Suppressor macrophage treated with lipopolysaccharide for 4 hours (primary cell): Measurements from ENCODE around the gene LCLAT1.
"Not testable (repeated sequence)": the region's sequence is repeated elsewhere in the genome, so short reads cannot be mapped to it uniquely, and the experiment has no call there.

Source experiments
- DNase-seq: peaks from one replicate; pipeline ENCODE4 v3.0.0-alpha.2; 2020

Gene LCLAT1

GRCh38 chr2:30492185-30492584, 45.1 kb downstream of the LCLAT1 start:
- DNase-seq: no peak

GRCh38 chr2:30492619-30493018, 45.6 kb downstream of the LCLAT1 start:
- no peak for DNase-seq

GRCh38 chr2:30493440-30493839, 46.4 kb downstream of the LCLAT1 start:
- DNase-seq: no peak

GRCh38 chr2:30495896-30496295, 48.9 kb downstream of the LCLAT1 start:
- DNase-seq: peak; percentile 59

GRCh38 chr2:30499681-30500080, 52.6 kb downstream of the LCLAT1 start:
- no peak for DNase-seq

- DNase-seq: no peak
Observed at GRCh38 chr2:30500699-30501098, 53.7 kb downstream of the LCLAT1 start.

GRCh38 chr2:30502310-30502709, 55.3 kb downstream of the LCLAT1 start:
- DNase-seq: no peak

- DNase-seq: peak; percentile 49
Observed at GRCh38 chr2:30503007-30503694, 56.1 kb downstream of the LCLAT1 start.

- no peak for DNase-seq
Observed at GRCh38 chr2:30503695-30504052, 56.6 kb downstream of the LCLAT1 start.

GRCh38 chr2:30504731-30505130, 57.7 kb downstream of the LCLAT1 start:
- no peak for DNase-seq

GRCh38 chr2:30505500-30506180, 58.6 kb downstream of the LCLAT1 start:
- DNase-seq: no peak

GRCh38 chr2:30507460-30507859, 60.4 kb downstream of the LCLAT1 start:
- not testable (repeated sequence) for DNase-seq

GRCh38 chr2:30509716-30510115, 62.7 kb downstream of the LCLAT1 start:
- DNase-seq: no peak

GRCh38 chr2:30510409-30510808, 63.4 kb downstream of the LCLAT1 start:
- no peak for DNase-seq

- peak; percentile 25 for DNase-seq
Observed at GRCh38 chr2:30511122-30512083, 64.4 kb downstream of the LCLAT1 start.

- no peak for DNase-seq
Observed at GRCh38 chr2:30512243-30512886, 65.3 kb downstream of the LCLAT1 start.

- DNase-seq: not testable (repeated sequence)
Observed at GRCh38 chr2:30513649-30514048, 66.6 kb downstream of the LCLAT1 start.

- DNase-seq: no peak
Observed at GRCh38 chr2:30514134-30514847, 67.2 kb downstream of the LCLAT1 start.

- DNase-seq: no peak
Observed at GRCh38 chr2:30514848-30515435, 67.9 kb downstream of the LCLAT1 start.

GRCh38 chr2:30516166-30516565, 69.1 kb downstream of the LCLAT1 start:
- DNase-seq: no peak

GRCh38 chr2:30519796-30520195, 72.8 kb downstream of the LCLAT1 start:
- DNase-seq: no peak

GRCh38 chr2:30522421-30522820, 75.4 kb downstream of the LCLAT1 start:
- DNase-seq: no peak
